ENCODE measurements around the gene IRS1. TPM values are rescaled to one million over a fixed set of nuclear protein-coding genes. Genes with fewer than 3 reads are reported as not detected.

Gene IRS1
- total and polyA plus RNA-seq, 4 donors = 3.1 to 36.7 (median 7.9) TPM

DNA sequence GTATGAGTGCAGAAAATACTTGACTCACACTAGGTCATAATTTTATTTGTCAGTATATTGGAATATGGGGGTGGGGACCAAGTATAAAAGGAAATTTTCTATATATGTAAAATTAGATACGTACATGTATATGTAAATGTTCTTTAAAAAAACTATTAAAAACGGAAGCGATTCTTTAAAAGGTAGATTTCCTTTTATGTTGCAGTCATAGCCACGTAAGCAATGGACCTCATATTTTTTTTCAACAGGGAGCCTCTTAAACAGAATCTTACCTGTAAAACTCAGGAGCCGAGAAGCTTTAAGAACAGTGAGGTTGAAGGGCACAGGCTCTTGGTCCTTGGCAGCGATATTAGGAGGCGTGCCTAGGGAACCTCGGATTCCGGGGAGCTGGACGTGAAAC lies 39.5 kb upstream of the IRS1 start:
- DNase-seq (no peak), ATAC-seq (ENCODE audit: insufficient read depth, low FRiP score) (no peak)
- TF ChIP-seq, protein P1, sequence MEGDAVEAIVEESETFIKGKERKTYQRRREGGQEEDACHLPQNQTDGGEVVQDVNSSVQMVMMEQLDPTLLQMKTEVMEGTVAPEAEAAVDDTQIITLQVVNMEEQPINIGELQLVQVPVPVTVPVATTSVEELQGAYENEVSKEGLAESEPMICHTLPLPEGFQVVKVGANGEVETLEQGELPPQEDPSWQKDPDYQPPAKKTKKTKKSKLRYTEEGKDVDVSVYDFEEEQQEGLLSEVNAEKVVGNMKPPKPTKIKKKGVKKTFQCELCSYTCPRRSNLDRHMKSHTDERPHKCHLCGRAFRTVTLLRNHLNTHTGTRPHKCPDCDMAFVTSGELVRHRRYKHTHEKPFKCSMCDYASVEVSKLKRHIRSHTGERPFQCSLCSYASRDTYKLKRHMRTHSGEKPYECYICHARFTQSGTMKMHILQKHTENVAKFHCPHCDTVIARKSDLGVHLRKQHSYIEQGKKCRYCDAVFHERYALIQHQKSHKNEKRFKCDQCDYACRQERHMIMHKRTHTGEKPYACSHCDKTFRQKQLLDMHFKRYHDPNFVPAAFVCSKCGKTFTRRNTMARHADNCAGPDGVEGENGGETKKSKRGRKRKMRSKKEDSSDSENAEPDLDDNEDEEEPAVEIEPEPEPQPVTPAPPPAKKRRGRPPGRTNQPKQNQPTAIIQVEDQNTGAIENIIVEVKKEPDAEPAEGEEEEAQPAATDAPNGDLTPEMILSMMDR (IDR thresholded peaks at IDR 0.05; ENCODE audit: control extremely low read depth, extremely low read depth) = no peak
- Histone ChIP-seq H3K4me1 (ENCODE audit: control insufficient read depth in 5 of 5, insufficient read depth in 5 of 5, low read length in 5 of 5) (peaks cover 0 to 24% (median 7%) of the 10 kb centered on the region in 5 donors), H3K27ac (ENCODE audit: low read depth in 1 of 2, low read length in 1 of 2) (no peak overlapping the region), H3K9me3 (ENCODE audit: control insufficient read depth in 4 of 4, insufficient read depth in 3 of 4, low read length in 3 of 4) (no peaks in the 10 kb centered on the region), H3K9ac (ENCODE audit: insufficient read depth in 1 of 2, low read length in 2 of 2) (no peak overlapping the region), H3K36me3 (ENCODE audit: control insufficient read depth in 4 of 4, insufficient read depth in 4 of 4, low read length in 4 of 4) (no peaks in the 10 kb centered on the region), H3K4me3 (no peak overlapping the region), H3K27me3 (ENCODE audit: control insufficient read depth in 3 of 3, insufficient read depth in 3 of 3, low read length in 2 of 3) (no peaks in the 10 kb centered on the region)
- 94 to 95% methylated on average over 10 of the region's 10 CpGs for WGBS, 2 donors

DNA sequence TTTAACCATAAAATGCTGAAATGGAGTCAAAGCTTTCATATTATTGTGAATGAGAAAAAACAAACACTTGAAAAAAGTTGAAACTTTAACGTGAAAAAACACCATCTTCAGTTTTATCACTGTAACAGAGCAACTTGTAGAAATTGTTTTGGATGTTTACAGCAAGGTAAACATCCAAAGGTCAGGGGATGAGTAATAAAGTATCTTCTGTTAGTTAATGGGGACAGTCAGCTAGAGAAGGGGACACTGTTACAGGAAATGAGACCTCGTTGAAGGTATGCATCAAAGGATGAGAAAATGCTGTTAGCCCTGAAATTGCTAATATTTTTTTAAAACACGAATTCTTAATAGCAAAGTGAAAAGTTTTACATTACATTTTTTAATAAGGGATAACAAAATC lies 39.1 kb upstream of the IRS1 start:
- peaks cover 0 to 24% (median 7%) of the 10 kb centered on the region in 5 donors for H3K4me1 ChIP-seq (ENCODE audit: control insufficient read depth in 5 of 5, insufficient read depth in 5 of 5, low read length in 5 of 5)
- TF ChIP-seq, protein P1 (IDR thresholded peaks at IDR 0.05; ENCODE audit: control extremely low read depth, extremely low read depth) = no peak
- WGBS, 2 donors = 71 to 83% methylated on average over 3 of the region's 3 CpGs
- DNase-seq (no peak), ATAC-seq (ENCODE audit: insufficient read depth, low FRiP score) (no peak)
- H3K9me3 ChIP-seq (ENCODE audit: control insufficient read depth in 4 of 4, insufficient read depth in 3 of 4, low read length in 3 of 4) = no peaks in the 10 kb centered on the region
- H3K4me3 ChIP-seq = no peak overlapping the region
- H3K27me3 ChIP-seq (ENCODE audit: control insufficient read depth in 3 of 3, insufficient read depth in 3 of 3, low read length in 2 of 3) = no peaks in the 10 kb centered on the region
- H3K27ac ChIP-seq (ENCODE audit: low read depth in 1 of 2, low read length in 1 of 2) = no peak overlapping the region
- H3K36me3 ChIP-seq (ENCODE audit: control insufficient read depth in 4 of 4, insufficient read depth in 4 of 4, low read length in 4 of 4) = no peaks in the 10 kb centered on the region
- H3K9ac ChIP-seq (ENCODE audit: insufficient read depth in 1 of 2, low read length in 2 of 2) = no peak overlapping the region

DNA sequence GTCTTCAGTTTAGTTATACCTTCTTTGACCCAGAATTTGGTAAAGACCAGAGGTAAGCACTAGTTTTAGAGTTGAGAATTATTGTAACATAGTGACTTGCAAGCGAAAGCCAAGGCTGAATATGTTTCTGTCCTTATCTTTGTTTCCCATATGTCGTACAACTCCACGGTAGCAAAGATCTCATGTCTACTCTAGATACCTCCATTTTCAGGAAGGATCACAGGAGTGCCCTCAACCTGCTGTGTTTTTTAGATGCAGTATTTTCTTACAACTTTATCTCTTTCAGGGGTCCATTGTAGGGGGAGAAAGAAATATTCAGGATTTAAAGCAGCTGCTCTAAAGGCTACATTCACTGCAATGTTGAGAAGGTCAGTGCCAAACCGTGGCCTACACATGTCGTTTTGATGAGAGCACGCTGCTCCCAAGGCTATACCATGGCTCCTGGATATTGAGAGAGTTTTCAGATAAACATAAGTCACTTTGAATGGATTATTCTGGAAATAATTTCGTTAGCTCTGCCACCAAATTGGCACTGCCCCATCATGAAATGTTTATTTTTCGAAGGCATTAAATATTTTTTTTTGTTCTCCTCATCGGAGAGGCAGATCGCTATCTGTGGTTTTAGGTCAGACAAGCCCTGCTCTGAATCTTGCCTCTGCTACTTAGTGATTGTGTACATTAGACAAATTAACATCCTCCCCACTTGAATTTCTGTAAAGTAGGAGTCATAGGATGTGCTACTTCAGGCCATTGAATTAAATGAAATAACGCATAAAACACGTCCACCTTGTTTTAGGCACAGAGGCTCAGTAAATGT lies 38.4 kb upstream of the IRS1 start:
- no peaks in the 10 kb centered on the region for H3K36me3 ChIP-seq (ENCODE audit: control insufficient read depth in 4 of 4, insufficient read depth in 4 of 4, low read length in 4 of 4)
- H3K9me3 ChIP-seq (ENCODE audit: control insufficient read depth in 4 of 4, insufficient read depth in 3 of 4, low read length in 3 of 4) = no peaks in the 10 kb centered on the region
- H3K27me3 ChIP-seq (ENCODE audit: control insufficient read depth in 3 of 3, insufficient read depth in 3 of 3, low read length in 2 of 3) = no peaks in the 10 kb centered on the region
- no peak for DNase-seq
- WGBS, 2 donors = 82 to 88% methylated on average over 12 of the region's 12 CpGs
- no peak overlapping the region for H3K27ac ChIP-seq (ENCODE audit: low read depth in 1 of 2, low read length in 1 of 2)
- H3K9ac ChIP-seq (ENCODE audit: insufficient read depth in 1 of 2, low read length in 2 of 2) = no peak overlapping the region
- H3K4me1 ChIP-seq (ENCODE audit: control insufficient read depth in 5 of 5, insufficient read depth in 5 of 5, low read length in 5 of 5) = peaks cover 0 to 24% (median 7%) of the 10 kb centered on the region in 5 donors
- TF ChIP-seq, protein P1 (IDR thresholded peaks at IDR 0.05; ENCODE audit: control extremely low read depth, extremely low read depth) = no peak
- no peak for ATAC-seq (ENCODE audit: insufficient read depth, low FRiP score)
- no peak overlapping the region for H3K4me3 ChIP-seq

All from lung (tissue), 12 donors.